ENCODE results near the gene SERPINA6.

DNA sequence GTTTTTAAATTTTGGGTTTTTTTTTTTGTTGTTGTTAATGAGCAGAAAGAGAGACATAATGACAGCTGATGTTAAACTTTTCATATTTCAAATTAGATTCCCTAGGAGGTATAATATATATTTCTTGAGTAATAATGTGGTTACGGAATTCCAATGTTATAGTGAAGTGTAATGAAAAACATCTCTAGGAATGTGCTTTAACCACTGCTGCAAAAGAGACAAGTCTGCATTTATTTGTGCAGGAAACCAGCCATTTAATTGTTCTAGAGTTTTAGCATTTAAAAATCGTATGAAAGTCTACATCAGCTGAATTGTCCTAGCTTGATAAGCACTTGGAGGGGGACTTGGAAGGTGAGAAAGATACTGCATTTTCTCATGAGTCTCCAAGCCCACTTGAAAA lies 44.4 kb downstream of the SERPINA6 start:
- no peak for TF ChIP-seq POLR2A (IDR thresholded peaks at IDR 0.05)
- TF ChIP-seq, protein P1, sequence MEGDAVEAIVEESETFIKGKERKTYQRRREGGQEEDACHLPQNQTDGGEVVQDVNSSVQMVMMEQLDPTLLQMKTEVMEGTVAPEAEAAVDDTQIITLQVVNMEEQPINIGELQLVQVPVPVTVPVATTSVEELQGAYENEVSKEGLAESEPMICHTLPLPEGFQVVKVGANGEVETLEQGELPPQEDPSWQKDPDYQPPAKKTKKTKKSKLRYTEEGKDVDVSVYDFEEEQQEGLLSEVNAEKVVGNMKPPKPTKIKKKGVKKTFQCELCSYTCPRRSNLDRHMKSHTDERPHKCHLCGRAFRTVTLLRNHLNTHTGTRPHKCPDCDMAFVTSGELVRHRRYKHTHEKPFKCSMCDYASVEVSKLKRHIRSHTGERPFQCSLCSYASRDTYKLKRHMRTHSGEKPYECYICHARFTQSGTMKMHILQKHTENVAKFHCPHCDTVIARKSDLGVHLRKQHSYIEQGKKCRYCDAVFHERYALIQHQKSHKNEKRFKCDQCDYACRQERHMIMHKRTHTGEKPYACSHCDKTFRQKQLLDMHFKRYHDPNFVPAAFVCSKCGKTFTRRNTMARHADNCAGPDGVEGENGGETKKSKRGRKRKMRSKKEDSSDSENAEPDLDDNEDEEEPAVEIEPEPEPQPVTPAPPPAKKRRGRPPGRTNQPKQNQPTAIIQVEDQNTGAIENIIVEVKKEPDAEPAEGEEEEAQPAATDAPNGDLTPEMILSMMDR (IDR thresholded peaks at IDR 0.05): no peak

All from testis (tissue), 2 donors.